Measurements from ENCODE around the gene CSMD2. TPM values are rescaled to one million over a fixed set of nuclear protein-coding genes. Genes with fewer than 3 reads are reported as not detected.
"Not testable (repeated sequence)": the region's sequence is repeated elsewhere in the genome, so short reads cannot be mapped to it uniquely, and the experiment has no call there.

Gene CSMD2
- polyA plus RNA-seq, 1 experiment, result 1.8 TPM

DNA sequence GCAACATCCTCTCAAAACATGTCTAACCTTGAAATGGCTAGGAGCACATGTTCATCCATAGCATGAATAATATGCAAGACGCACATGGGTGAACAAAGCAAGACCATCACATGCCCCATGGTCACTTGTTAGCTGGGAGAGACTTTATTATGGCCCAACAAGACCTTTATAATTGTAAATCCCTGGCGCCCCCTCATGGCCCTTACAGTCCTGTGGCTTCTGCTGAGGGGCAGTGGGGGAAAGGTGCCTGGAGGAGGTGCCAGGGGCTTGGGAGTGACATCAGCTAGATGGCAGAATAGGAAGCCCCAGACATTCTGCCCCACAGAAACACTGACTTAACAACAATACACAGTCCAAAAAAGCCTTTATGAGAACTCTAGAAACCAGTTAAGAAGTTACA is 51.7 kb downstream of the CSMD2 start:
- Histone ChIP-seq H3K4me3 (ENCODE audit: low read depth, low read length) (no peak overlapping the region), H3K27me3 (ENCODE audit: control insufficient read depth, insufficient read depth, low read length) (no peaks in the 10 kb centered on the region), H3K36me3 (ENCODE audit: control insufficient read depth, insufficient read depth, low read length) (no peaks in the 10 kb centered on the region)
- TF ChIP-seq, protein P1, sequence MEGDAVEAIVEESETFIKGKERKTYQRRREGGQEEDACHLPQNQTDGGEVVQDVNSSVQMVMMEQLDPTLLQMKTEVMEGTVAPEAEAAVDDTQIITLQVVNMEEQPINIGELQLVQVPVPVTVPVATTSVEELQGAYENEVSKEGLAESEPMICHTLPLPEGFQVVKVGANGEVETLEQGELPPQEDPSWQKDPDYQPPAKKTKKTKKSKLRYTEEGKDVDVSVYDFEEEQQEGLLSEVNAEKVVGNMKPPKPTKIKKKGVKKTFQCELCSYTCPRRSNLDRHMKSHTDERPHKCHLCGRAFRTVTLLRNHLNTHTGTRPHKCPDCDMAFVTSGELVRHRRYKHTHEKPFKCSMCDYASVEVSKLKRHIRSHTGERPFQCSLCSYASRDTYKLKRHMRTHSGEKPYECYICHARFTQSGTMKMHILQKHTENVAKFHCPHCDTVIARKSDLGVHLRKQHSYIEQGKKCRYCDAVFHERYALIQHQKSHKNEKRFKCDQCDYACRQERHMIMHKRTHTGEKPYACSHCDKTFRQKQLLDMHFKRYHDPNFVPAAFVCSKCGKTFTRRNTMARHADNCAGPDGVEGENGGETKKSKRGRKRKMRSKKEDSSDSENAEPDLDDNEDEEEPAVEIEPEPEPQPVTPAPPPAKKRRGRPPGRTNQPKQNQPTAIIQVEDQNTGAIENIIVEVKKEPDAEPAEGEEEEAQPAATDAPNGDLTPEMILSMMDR (IDR thresholded peaks at IDR 0.05; ENCODE audit: insufficient read depth, low read depth, low read length), result no peak
- ChIA-PET POLR2A (no interaction called here), CTCF (interaction anchor here (0.5 to 2.9 kb wide), 16 partner anchors 12 to 631 kb away, joined by 3 to 37 read pairs (median 4); no protein-coding TSS in a partner anchor)
- DNase-seq (ENCODE audit: low read depth), result no peak

- H3K4me3 ChIP-seq (ENCODE audit: low read depth, low read length), result no peak overlapping the region
- H3K27me3 ChIP-seq (ENCODE audit: control insufficient read depth, insufficient read depth, low read length), result no peaks in the 10 kb centered on the region; the same call in 1 of the 2 replicates
- ChIA-PET POLR2A (no interaction called here), CTCF (no interaction called here)
- no peaks in the 10 kb centered on the region for H3K36me3 ChIP-seq (ENCODE audit: control insufficient read depth, insufficient read depth, low read length)
- no peak for DNase-seq (ENCODE audit: low read depth)
- TF ChIP-seq, protein P1 (IDR thresholded peaks at IDR 0.05; ENCODE audit: insufficient read depth, low read depth, low read length), result no peak
Observed at GRCh38 chr1:34108711-34109110, 56.3 kb downstream of the CSMD2 start.

DNA sequence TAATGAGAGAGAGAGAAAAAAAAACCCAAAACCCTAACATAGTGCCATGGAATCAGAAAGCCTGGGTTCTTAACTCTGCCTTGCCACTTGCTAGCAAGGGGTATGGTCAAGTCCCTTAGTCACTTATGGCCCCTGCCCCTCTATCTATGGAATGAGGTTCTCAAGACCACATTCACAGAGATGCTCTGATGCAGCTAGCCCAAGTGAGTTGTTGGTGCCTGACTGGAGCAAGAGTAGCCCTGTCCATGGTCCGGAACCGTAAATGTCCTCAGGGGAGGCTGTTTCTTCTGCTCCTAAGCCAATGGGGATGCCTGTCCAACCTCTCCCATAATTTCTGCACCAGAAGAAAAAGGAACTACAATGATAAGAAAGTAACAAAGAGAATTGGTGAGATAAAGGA is 56.8 kb downstream of the CSMD2 start:
- no peak for DNase-seq (ENCODE audit: low read depth)
- CTCF ChIA-PET, result interaction anchor here (0.9 kb wide), 1 partner anchor 55 kb away, joined by 3 read pairs; no protein-coding TSS in a partner anchor
- Histone ChIP-seq H3K27me3 (ENCODE audit: control insufficient read depth, insufficient read depth, low read length) (no peaks in the 10 kb centered on the region; the same call in 1 of the 2 replicates), H3K36me3 (ENCODE audit: control insufficient read depth, insufficient read depth, low read length) (no peaks in the 10 kb centered on the region), H3K4me3 (ENCODE audit: low read depth, low read length) (no peak overlapping the region)
- TF ChIP-seq, protein P1 (IDR thresholded peaks at IDR 0.05; ENCODE audit: insufficient read depth, low read depth, low read length), result no peak
- POLR2A ChIA-PET, result no interaction called here

- Histone ChIP-seq H3K27me3 (ENCODE audit: control insufficient read depth, insufficient read depth, low read length) (no peaks in the 10 kb centered on the region; the same call in 1 of the 2 replicates), H3K36me3 (ENCODE audit: control insufficient read depth, insufficient read depth, low read length) (no peaks in the 10 kb centered on the region), H3K4me3 (ENCODE audit: low read depth, low read length) (no peak overlapping the region)
- DNase-seq (ENCODE audit: low read depth), result peak; percentile 37
- POLR2A ChIA-PET, result no interaction called here
- CTCF ChIA-PET, result interaction anchor here (0.8 to 1.0 kb wide), 2 partner anchors 12 to 14 kb away, joined by 3 read pairs; no protein-coding TSS in a partner anchor
- TF ChIP-seq, protein P1 (IDR thresholded peaks at IDR 0.05; ENCODE audit: insufficient read depth, low read depth, low read length), result no peak
Observed at GRCh38 chr1:34101151-34101550, 63.9 kb downstream of the CSMD2 start.

- Histone ChIP-seq H3K27me3 (ENCODE audit: control insufficient read depth, insufficient read depth, low read length) (no peaks in the 10 kb centered on the region; the same call in 1 of the 2 replicates), H3K4me3 (ENCODE audit: low read depth, low read length) (no peak overlapping the region), H3K36me3 (ENCODE audit: control insufficient read depth, insufficient read depth, low read length) (no peaks in the 10 kb centered on the region)
- no peak for DNase-seq (ENCODE audit: low read depth)
- ChIA-PET CTCF (interaction anchor here (0.6 kb wide), 1 partner anchor 962 kb away, joined by 4 read pairs; no protein-coding TSS in a partner anchor), POLR2A (no interaction called here)
- TF ChIP-seq, protein P1 (IDR thresholded peaks at IDR 0.05; ENCODE audit: insufficient read depth, low read depth, low read length), result no peak
Observed at GRCh38 chr1:34100332-34100731, 64.7 kb downstream of the CSMD2 start.

- DNase-seq (ENCODE audit: low read depth); H3K27me3 ChIP-seq (ENCODE audit: control insufficient read depth, insufficient read depth, low read length); POLR2A ChIA-PET; CTCF ChIA-PET; H3K4me3 ChIP-seq (ENCODE audit: low read depth, low read length); H3K36me3 ChIP-seq (ENCODE audit: control insufficient read depth, insufficient read depth, low read length): not testable (repeated sequence)
Observed at GRCh38 chr1:34092399-34092798, 72.6 kb downstream of the CSMD2 start.

Data from BJ (cell line).